Ascending aorta (tissue), 2 donors: ENCODE measurements around the gene IL3RA. TPM values are rescaled to one million over a fixed set of nuclear protein-coding genes. Genes with fewer than 3 reads are reported as not detected.
"Not testable (repeated sequence)": the region's sequence is repeated elsewhere in the genome, so short reads cannot be mapped to it uniquely, and the experiment has no call there.

Experiments used
- DNase-seq, 2 donors: peaks; one replicate each; pipeline ENCODE4 v3.0.0-alpha.2; 2019; ENCODE audit warnings: low spot score in 2 of 2
- H3K27ac ChIP-seq, 2 donors: fragments of 200-600 bp; sonication (generic); one replicate each; pipeline ENCODE4 v1.5.1; 2016 to 2017; ENCODE audit warnings: mild to moderate bottlenecking in 1 of 2
- H3K27me3 ChIP-seq: fragments of 200-600 bp; sonication (generic); one replicate; pipeline ENCODE4 v1.5.1; 2017
- H3K36me3 ChIP-seq, 2 donors: fragments of 200-600 bp; sonication (generic); one replicate each; pipeline ENCODE4 v1.5.1; 2016
- H3K4me1 ChIP-seq, 2 donors: fragments of 200-600 bp; sonication (generic); one replicate each; pipeline ENCODE4 v1.5.1; 2016 to 2017; ENCODE audit warnings: mild to moderate bottlenecking in 1 of 2
- H3K4me3 ChIP-seq, 2 donors: fragments of 200-600 bp; sonication (generic); one replicate each; pipeline ENCODE4 v1.5.1; 2016 to 2017; ENCODE audit warnings: mild to moderate bottlenecking in 1 of 2
- H3K9me3 ChIP-seq, 2 donors: fragments of 200-600 bp; sonication (generic); one replicate each; pipeline ENCODE4 v1.5.1; 2016
- intact Hi-C: fragments of 100-400 bp; cut with DNase I; formaldehyde crosslinking; loops from one replicate; pipeline ENCODE4 v1.15.1; 2023
- total RNA-seq: library from RNA; depleted of rRNA; stranded (reverse); fragments of >200 nt; gene quantifications from one replicate; pipeline ENCODE4 v1.1.0, GENCODE V29; 2016
- TF ChIP-seq, protein P1 (sequence below), 3 experiments: fragments of 200-600 bp in 2 of 3; fragments of 450-650 bp in 1 of 3; sonication (generic) in 2 of 3; IDR thresholded peaks; one replicate each; pipeline ENCODE4 v1.5.1; 2016 to 2019; ENCODE audit warnings: antibody characterized with exemption in 3 of 3, mild to moderate bottlenecking in 1 of 3, moderate library complexity in 1 of 3

The IL3RA gene
- total RNA-seq, 1 donor from 2014 or later = 71.9 TPM

DNA sequence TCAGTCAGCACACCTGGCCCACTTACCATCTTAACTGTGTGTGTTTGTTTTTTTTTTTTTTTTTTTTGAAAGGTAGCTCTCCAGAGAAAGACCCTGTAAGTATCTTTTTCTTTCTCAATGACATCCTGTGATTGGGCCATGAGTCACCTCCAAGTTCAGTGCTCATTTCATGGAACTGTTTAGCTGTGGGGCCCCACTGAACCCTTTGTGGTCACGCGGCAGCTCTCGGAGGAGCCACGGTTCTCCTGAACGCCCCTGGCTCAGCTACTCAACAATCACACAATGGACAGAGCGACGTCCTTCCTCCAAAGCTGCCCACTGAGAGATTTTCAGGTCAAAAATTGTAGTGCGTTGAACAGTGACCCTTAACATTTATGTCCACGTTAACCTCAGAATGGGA lies 14.2 kb upstream of the IL3RA start:
- no peak for DNase-seq
- Histone ChIP-seq H3K27me3 (no peaks in the 10 kb centered on the region), H3K9me3 (no peaks in the 10 kb centered on the region), H3K4me1 (no peaks in the 10 kb centered on the region), H3K36me3 (no peaks in the 10 kb centered on the region), H3K4me3 (no peak overlapping the region), H3K27ac (no peak overlapping the region)
- intact Hi-C loops = no loop called here
- TF ChIP-seq, protein P1, sequence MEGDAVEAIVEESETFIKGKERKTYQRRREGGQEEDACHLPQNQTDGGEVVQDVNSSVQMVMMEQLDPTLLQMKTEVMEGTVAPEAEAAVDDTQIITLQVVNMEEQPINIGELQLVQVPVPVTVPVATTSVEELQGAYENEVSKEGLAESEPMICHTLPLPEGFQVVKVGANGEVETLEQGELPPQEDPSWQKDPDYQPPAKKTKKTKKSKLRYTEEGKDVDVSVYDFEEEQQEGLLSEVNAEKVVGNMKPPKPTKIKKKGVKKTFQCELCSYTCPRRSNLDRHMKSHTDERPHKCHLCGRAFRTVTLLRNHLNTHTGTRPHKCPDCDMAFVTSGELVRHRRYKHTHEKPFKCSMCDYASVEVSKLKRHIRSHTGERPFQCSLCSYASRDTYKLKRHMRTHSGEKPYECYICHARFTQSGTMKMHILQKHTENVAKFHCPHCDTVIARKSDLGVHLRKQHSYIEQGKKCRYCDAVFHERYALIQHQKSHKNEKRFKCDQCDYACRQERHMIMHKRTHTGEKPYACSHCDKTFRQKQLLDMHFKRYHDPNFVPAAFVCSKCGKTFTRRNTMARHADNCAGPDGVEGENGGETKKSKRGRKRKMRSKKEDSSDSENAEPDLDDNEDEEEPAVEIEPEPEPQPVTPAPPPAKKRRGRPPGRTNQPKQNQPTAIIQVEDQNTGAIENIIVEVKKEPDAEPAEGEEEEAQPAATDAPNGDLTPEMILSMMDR (IDR thresholded peaks at IDR 0.05) = no peak

DNA sequence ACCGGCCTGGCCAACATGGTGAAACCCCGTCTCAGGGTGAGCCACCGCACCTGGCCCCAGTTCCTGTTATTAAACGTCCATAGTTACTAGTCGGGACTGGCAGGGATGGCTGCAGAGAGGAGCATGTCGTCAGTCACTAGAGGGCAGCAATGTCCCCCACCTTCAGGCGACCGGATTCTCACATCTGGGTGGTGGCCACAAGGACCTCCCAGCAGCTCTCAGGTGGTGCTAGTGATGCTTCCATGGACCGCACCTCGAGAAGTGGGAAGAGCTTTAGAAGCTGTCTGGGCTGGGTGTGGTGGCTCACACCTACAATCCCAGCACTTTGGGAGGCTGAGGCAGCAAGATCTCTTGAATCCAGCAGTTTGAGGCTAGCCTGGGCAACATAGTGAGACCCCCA lies 13.3 kb upstream of the IL3RA start:
- TF ChIP-seq, protein P1 (IDR thresholded peaks at IDR 0.05) = peak in 1 of 3 experiments; percentile 24
- intact Hi-C loops = no loop called here
- H3K9me3 ChIP-seq = no peaks in the 10 kb centered on the region
- H3K36me3 ChIP-seq = no peaks in the 10 kb centered on the region
- no peaks in the 10 kb centered on the region for H3K4me1 ChIP-seq
- H3K4me3 ChIP-seq = no peak overlapping the region
- no peak overlapping the region for H3K27ac ChIP-seq
- H3K27me3 ChIP-seq = no peaks in the 10 kb centered on the region
- no peak for DNase-seq

DNA sequence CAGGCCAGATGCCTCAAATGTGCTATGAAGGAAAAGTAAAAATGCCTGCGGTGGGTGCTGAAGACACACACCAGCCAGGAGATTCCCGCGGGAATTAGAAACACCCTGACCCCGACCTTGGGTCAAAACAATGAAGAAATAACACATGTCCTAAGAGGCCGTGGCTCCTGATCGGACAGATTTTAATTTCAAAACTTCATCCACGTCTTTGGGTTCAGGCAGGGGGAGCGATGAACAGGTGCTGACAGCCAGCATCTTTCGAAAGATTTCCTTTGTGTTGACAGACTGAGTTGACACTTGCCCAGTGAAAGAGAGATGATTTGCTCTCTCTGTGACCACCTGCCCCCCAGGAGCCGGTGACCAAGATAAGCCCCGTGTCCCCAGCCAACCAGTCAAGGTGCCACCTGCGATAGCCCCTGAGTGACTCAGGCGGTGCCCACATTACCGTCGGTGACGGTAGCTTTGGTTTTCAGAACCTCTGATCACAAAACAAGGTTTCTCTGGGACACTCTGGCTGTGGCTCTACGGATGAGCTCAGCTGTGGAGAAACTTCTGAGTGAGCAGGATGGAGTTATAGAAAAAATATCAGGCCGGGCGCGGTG lies 11.0 kb upstream of the IL3RA start:
- DNase-seq = no peak
- no peak overlapping the region for H3K27ac ChIP-seq
- TF ChIP-seq, protein P1 (IDR thresholded peaks at IDR 0.05) = no peak
- H3K4me3 ChIP-seq = no peak overlapping the region
- intact Hi-C loops = no loop called here
- no peaks in the 10 kb centered on the region for H3K4me1 ChIP-seq
- no peaks in the 10 kb centered on the region for H3K27me3 ChIP-seq
- no peaks in the 10 kb centered on the region for H3K36me3 ChIP-seq
- no peaks in the 10 kb centered on the region for H3K9me3 ChIP-seq

DNA sequence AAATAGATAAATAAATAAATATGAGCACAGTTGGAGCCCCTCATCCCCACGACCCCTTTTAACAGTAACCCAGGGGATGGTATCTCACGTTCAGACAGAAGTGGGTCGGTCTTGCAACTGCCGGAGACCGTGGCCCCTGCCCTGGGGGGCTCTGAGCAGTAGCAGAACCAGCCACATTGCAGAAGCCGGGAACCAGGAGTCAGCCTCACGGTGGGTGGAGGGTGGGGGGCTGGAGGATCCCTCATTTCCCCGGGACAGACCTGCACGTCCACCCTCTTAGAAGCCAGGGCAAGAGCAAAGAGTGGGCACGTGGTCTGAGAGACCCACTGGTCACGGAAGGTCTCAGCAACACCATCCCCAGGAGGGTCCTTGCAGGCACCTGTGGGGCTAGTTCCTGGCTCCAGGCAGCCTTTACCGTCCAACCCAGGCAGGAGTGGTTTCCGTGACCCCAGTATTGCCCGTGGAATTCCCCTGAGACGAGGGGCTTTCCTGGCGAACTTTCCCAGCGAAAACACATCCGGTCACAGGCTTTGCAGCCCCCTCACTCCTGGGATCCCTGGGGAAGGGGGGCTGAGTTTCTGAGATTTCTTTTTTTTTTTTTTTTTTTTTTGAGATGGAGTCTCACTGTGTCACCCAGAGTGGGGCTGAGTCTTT lies 8.8 kb upstream of the IL3RA start:
- no peaks in the 10 kb centered on the region for H3K36me3 ChIP-seq
- no peaks in the 10 kb centered on the region for H3K9me3 ChIP-seq
- no peaks in the 10 kb centered on the region for H3K4me1 ChIP-seq
- no peak overlapping the region for H3K27ac ChIP-seq
- no peak for DNase-seq
- intact Hi-C loops = no loop called here
- H3K27me3 ChIP-seq = no peaks in the 10 kb centered on the region
- TF ChIP-seq, protein P1 (IDR thresholded peaks at IDR 0.05) = no peak
- no peak overlapping the region for H3K4me3 ChIP-seq

DNA sequence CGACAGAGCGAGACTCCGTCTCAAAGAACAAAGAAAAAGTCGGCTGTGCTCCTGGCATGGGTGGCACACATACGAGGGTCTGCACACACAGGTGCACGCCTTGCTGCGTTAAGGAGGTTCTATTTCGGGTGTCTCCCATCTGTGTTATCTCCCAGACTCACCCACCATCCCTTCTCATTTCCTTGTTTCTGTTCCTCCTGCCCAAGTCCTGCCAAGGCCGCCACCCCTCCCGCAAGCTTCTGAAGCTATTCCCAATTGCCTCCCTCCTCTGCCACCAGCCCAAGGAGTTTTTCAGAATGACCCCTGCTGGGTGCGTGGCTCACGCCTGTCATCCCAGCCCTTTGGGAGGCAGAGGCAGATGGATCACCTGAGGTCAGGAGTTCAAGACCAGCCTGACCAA lies 6.0 kb upstream of the IL3RA start:
- H3K9me3 ChIP-seq = no peaks in the 10 kb centered on the region
- DNase-seq = no peak
- H3K27ac ChIP-seq = no peak overlapping the region
- H3K4me3 ChIP-seq = no peak overlapping the region
- intact Hi-C loops = no loop called here
- no peaks in the 10 kb centered on the region for H3K36me3 ChIP-seq
- no peaks in the 10 kb centered on the region for H3K27me3 ChIP-seq
- TF ChIP-seq, protein P1 (IDR thresholded peaks at IDR 0.05) = no peak
- no peaks in the 10 kb centered on the region for H3K4me1 ChIP-seq

DNA sequence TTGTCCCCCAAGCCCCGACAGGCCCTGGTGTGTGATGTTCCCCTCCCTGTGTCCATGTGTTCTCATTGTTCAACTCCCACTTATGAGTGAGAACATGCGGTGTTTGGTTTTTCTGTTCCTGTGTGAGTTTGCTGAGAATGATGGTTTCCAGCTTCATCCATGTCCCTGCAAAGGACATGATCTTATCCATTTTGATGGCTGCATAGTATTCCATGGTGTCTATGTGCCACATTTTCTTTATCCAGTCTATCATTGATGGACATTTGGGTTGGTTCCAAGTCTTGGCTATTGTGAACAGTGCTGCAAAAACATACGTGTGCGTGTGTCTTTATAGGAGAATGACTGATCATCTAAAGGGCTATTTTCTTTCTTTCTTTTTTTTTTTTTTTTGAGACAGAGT lies 4.2 kb upstream of the IL3RA start:
- H3K27me3 ChIP-seq, DNase-seq, H3K36me3 ChIP-seq, H3K4me3 ChIP-seq, intact Hi-C loops, H3K9me3 ChIP-seq, H3K4me1 ChIP-seq, H3K27ac ChIP-seq: not testable (repeated sequence)
